ENCODE measurements around the gene PITPNB. TPM values are rescaled to one million over a fixed set of nuclear protein-coding genes. Genes with fewer than 3 reads are reported as not detected.

Gene PITPNB
- total RNA-seq, 1 donor from 2014 or later: 74.4 TPM

DNA sequence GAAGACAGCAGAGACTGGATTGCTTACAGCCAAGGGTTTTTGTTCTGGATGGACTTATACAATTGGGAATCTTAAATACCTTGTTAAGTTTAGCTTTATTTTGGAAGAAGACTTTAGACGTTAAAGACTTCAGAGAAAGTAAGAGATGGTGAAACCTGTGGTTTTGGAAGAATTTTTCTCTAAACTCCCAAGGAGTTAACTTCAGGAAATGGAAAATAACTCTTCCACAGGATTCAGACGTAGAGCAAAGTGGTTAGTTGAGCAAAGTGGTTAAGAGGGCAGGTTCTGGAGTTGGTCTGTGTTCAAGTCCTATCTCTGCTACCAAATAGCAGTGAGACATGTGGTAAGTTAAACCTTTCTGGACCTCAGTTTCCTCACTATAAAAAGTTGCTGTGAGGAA lies 12.8 kb downstream of the PITPNB start:
- Mint-ChIP-seq H3K27ac (no peak overlapping the region), H3K27me3 (no peaks in the 10 kb centered on the region), H3K36me3 (ENCODE audit: insufficient read depth) (peaks cover 32% of the 10 kb centered on the region), H3K4me3 (ENCODE audit: low read depth) (no peak overlapping the region), H3K9me3 (ENCODE audit: low read depth) (no peaks in the 10 kb centered on the region), H3K4me1 (ENCODE audit: low read depth) (no peaks in the 10 kb centered on the region)
- TF ChIP-seq, protein P1, sequence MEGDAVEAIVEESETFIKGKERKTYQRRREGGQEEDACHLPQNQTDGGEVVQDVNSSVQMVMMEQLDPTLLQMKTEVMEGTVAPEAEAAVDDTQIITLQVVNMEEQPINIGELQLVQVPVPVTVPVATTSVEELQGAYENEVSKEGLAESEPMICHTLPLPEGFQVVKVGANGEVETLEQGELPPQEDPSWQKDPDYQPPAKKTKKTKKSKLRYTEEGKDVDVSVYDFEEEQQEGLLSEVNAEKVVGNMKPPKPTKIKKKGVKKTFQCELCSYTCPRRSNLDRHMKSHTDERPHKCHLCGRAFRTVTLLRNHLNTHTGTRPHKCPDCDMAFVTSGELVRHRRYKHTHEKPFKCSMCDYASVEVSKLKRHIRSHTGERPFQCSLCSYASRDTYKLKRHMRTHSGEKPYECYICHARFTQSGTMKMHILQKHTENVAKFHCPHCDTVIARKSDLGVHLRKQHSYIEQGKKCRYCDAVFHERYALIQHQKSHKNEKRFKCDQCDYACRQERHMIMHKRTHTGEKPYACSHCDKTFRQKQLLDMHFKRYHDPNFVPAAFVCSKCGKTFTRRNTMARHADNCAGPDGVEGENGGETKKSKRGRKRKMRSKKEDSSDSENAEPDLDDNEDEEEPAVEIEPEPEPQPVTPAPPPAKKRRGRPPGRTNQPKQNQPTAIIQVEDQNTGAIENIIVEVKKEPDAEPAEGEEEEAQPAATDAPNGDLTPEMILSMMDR (IDR thresholded peaks at IDR 0.05; ENCODE audit: unreplicated experiment): no peak
- DNase-seq (ENCODE audit: low spot score, unreplicated experiment): no peak

DNA sequence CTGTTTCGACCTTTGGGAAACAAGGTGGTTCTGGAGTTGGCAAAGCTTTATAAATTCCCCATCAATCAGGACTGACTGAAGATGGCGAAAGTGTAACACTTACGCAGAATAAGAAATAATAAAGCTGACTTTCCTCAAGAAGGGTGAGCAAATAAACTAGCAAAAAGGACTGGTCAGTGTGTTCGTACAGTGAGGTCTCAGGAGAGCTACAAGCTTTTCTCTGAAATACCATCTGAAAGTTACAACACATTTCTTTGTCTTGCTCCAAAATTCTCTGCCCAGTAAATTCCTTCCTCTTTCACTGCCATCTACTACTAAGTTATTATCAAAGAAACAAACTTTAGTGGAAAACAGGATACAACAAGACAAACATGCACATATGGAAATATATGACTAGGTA lies 13.4 kb downstream of the PITPNB start:
- H3K27me3 Mint-ChIP-seq: no peaks in the 10 kb centered on the region
- H3K4me1 Mint-ChIP-seq (ENCODE audit: low read depth): peaks cover 6% of the 10 kb centered on the region
- H3K4me3 Mint-ChIP-seq (ENCODE audit: low read depth): no peak overlapping the region
- TF ChIP-seq, protein P1 (IDR thresholded peaks at IDR 0.05; ENCODE audit: unreplicated experiment): no peak
- H3K9me3 Mint-ChIP-seq (ENCODE audit: low read depth): no peaks in the 10 kb centered on the region
- no peak overlapping the region for H3K27ac Mint-ChIP-seq
- no peak for DNase-seq (ENCODE audit: low spot score, unreplicated experiment)
- peaks cover 34% of the 10 kb centered on the region for H3K36me3 Mint-ChIP-seq (ENCODE audit: insufficient read depth)

DNA sequence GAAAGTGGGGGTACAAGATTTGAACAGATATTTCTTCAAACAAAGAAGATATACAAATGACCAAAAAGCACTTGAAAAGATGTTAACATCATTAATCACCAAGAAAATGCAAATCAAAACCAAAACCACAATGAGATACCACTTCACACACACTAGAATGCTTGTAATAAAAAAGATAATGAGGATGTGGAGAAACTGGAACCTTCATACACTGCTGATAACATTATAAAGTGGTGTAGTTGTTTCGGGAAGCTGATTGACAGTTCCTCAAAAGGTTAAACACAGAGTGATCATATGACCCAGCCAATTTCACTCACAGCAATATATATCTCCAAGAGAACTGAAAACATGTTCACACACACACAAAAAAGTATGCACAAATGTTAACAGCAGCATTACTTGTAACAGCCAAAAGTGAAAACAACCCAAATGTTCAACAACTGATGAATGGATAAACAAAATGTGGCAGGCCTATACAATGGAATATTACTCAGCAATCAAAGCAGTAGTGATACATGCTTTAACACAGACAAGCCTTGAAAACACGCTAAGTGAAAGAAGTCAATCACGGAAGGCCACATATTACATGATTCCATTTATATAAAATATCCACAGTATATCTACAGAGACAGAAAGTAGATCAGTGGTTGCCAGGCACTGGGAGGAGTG lies 15.1 kb downstream of the PITPNB start:
- Mint-ChIP-seq H3K27ac (no peak overlapping the region), H3K27me3 (no peaks in the 10 kb centered on the region), H3K4me3 (ENCODE audit: low read depth) (no peak overlapping the region), H3K4me1 (ENCODE audit: low read depth) (peaks cover 7% of the 10 kb centered on the region), H3K36me3 (ENCODE audit: insufficient read depth) (peaks cover 32% of the 10 kb centered on the region), H3K9me3 (ENCODE audit: low read depth) (no peaks in the 10 kb centered on the region)
- DNase-seq (ENCODE audit: low spot score, unreplicated experiment): no peak
- TF ChIP-seq, protein P1 (IDR thresholded peaks at IDR 0.05; ENCODE audit: unreplicated experiment): no peak

DNA sequence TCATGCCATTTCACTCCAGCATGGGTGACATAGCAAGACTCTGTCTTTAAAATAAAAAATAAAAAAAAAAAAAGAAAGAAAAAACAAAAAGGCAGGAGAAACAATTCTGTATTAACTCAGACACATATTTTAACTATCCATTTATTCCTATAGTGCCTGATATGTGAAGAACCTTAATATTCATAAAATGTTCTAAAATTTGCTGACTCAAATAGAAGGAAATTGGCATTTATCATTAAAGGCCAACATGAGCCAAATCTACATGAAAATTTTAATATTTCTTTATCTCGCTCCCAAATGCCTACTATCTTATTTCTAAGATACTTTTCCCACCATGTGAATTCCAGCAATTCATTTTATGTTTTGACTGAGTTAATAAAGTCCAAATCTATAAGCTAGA lies 18.9 kb downstream of the PITPNB start:
- peaks cover 35% of the 10 kb centered on the region for H3K36me3 Mint-ChIP-seq (ENCODE audit: insufficient read depth)
- no peaks in the 10 kb centered on the region for H3K27me3 Mint-ChIP-seq

DNA sequence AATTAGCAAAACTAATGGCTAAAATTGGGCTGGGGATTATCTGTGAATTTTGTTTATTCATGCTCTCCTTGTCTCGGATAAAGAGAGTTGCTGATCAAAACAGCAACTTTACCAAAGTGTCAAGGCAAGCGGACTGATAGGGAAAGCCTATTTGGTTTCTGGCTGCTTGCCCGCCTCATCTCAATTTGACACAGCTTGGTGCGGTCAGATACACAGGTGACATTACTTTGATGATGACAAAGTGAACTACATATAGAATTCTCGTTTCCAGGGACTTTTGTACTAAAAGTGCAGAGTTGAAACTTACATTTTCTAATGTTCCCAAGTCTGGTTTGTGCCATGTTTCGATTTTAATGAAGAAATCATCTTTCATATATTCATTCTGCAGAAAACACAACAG lies 22.8 kb downstream of the PITPNB start:
- Mint-ChIP-seq H3K36me3 (ENCODE audit: insufficient read depth) (peaks cover 41% of the 10 kb centered on the region), H3K4me3 (ENCODE audit: low read depth) (no peak overlapping the region), H3K9me3 (ENCODE audit: low read depth) (no peaks in the 10 kb centered on the region), H3K27ac (no peak overlapping the region), H3K27me3 (no peaks in the 10 kb centered on the region), H3K4me1 (ENCODE audit: low read depth) (peaks cover 10% of the 10 kb centered on the region)
- no peak for DNase-seq (ENCODE audit: low spot score, unreplicated experiment)
- TF ChIP-seq, protein P1 (IDR thresholded peaks at IDR 0.05; ENCODE audit: unreplicated experiment): no peak

More for the DNA sequence above, 18.9 kb downstream of the PITPNB start:
- Mint-ChIP-seq H3K27ac (no peak overlapping the region), H3K4me1 (ENCODE audit: low read depth) (peaks cover 8% of the 10 kb centered on the region), H3K9me3 (ENCODE audit: low read depth) (no peaks in the 10 kb centered on the region), H3K4me3 (ENCODE audit: low read depth) (no peak overlapping the region)
- TF ChIP-seq, protein P1 (IDR thresholded peaks at IDR 0.05; ENCODE audit: unreplicated experiment): no peak
- no peak for DNase-seq (ENCODE audit: low spot score, unreplicated experiment)
